Erythroblast (primary cell): ENCODE measurements around the gene GSTCD.

Source experiments
- GATA1 ChIP-seq: IDR thresholded peaks from 2 replicates; pipeline ENCODE4 v1.6.1; 2011; ENCODE audit warnings: low read depth, mild to moderate bottlenecking, control low read depth, low read length, moderate library complexity
- POLR2A ChIP-seq: IDR thresholded peaks from 2 replicates; pipeline ENCODE4 v1.6.1; 2011; ENCODE audit warnings: mild to moderate bottlenecking, low read length

GRCh38 chr4:105671301-105671700, 37.3 kb upstream of the GSTCD start:
- TF ChIP-seq POLR2A (no peak), GATA1 (no peak)
